HepG2 (cell line): ENCODE measurements around the gene MATR3. TPM values are rescaled to one million over a fixed set of nuclear protein-coding genes. Genes with fewer than 3 reads are reported as not detected.

ENCODE experiments used
- ATAC-seq: fragments of 200-7000 bp; cut with Tn5 transposase; 3 replicates; pipeline ENCODE4 v1.9.1; 2020; ENCODE audit warnings: mild to moderate bottlenecking, moderate library complexity
- BruUV-seq: library from RNA; stranded (reverse); fragments of 400-500 nt; replicated peaks from 2 replicates; lab custom pipeline; 2021; lab: Mats Ljungman, UMichigan
- CTCF ChIA-PET: fragments of 300-600 bp; formaldehyde crosslinking; extraction: SDS; loops from one replicate; lab custom pipeline; 2021; ENCODE audit warnings: low total read pairs, inconsistent platforms, low intra/inter-chr PET ratio; lab: Yijun Ruan, JAX
- POLR2A ChIA-PET: fragments of 350-600 bp; sonication (Branson Sonifier 250); formaldehyde crosslinking; loops from one replicate; lab custom pipeline; 2020; ENCODE audit warnings: antibody characterized with exemption, inconsistent platforms; lab: Yijun Ruan, JAX
- DNase-seq: peaks from one replicate; pipeline ENCODE4 v3.0.0-alpha.2; 2015; ENCODE audit warnings: low spot score
- FAIRE-seq: peaks from 3 replicates; lab custom pipeline; 2011; peaks lifted over from hg19 to GRCh38; lab: Jason Lieb, UNC
- H2AFZ ChIP-seq: one replicate; pipeline ENCODE4 v1.6.1; 2011; ENCODE audit warnings: low read length, inconsistent platforms
- H3K27ac ChIP-seq: fragments of 300-600 bp; 3 replicates; pipeline ENCODE4 v1.8.0; 2011; ENCODE audit warnings: mixed run types, mild to moderate bottlenecking, mixed read lengths, low read length, inconsistent platforms; ENCODE audit not compliant: insufficient read depth; ENCODE audit errors: extremely low read length
- H3K27me3 ChIP-seq, 2 experiments: fragments of 200-600 bp in 1 of 2; 2 replicates in 1 of 2; 3 replicates in 1 of 2; pipeline versions ENCODE4 v1.6.0 to v1.8.0; 2011; ENCODE audit warnings: low read length in 2 of 2, mild to moderate bottlenecking in 2 of 2, moderate library complexity in 2 of 2, inconsistent platforms in 1 of 2; ENCODE audit not compliant: insufficient read depth in 2 of 2, control insufficient read depth in 1 of 2
- H3K36me3 ChIP-seq, 2 experiments: fragments of 200-600 bp in 1 of 2; replicated peaks in 1 of 2; 2 replicates in 1 of 2; 3 replicates in 1 of 2; pipeline versions ENCODE4 v1.5.1 to v1.8.0; 2011; ENCODE audit warnings: low read length in 2 of 2, inconsistent platforms in 1 of 2; ENCODE audit not compliant: insufficient read depth in 2 of 2, control insufficient read depth in 1 of 2
- H3K4me1 ChIP-seq: 2 replicates; pipeline ENCODE4 v1.5.1; 2012; ENCODE audit warnings: low read length, inconsistent platforms; ENCODE audit not compliant: insufficient read depth
- H3K4me2 ChIP-seq: 2 replicates; pipeline ENCODE4 v1.6.0; 2011; ENCODE audit warnings: low read depth, low read length, inconsistent platforms
- H3K4me3 ChIP-seq, 3 experiments: fragments of 200-600 bp in 1 of 3; sonication (generic), shearing (Covaris generic) in 1 of 3; replicated peaks in 1 of 3; 2 replicates each; pipeline ENCODE4 v1.5.1; 2011 to 2016; ENCODE audit warnings: low read length in 3 of 3, inconsistent platforms in 2 of 3, low read depth in 2 of 3, mild to moderate bottlenecking in 2 of 3, control low read depth in 1 of 3, mixed read lengths in 1 of 3; ENCODE audit not compliant: insufficient read depth in 1 of 3
- H3K79me2 ChIP-seq: one replicate; pipeline ENCODE4 v1.6.1; 2011; ENCODE audit warnings: low read length, inconsistent platforms; ENCODE audit not compliant: insufficient read depth
- H3K9ac ChIP-seq: 2 replicates; pipeline ENCODE4 v1.6.0; 2011; ENCODE audit warnings: mild to moderate bottlenecking, low read depth, low read length, inconsistent platforms; ENCODE audit not compliant: insufficient read depth
- H3K9me3 ChIP-seq: 2 replicates; pipeline ENCODE4 v1.5.1; 2012; ENCODE audit warnings: mild to moderate bottlenecking, low read length
- H4K20me1 ChIP-seq: 2 replicates; pipeline ENCODE4 v1.6.0; 2011; ENCODE audit warnings: inconsistent platforms, mild to moderate bottlenecking, low read length, moderate library complexity; ENCODE audit not compliant: insufficient read depth
- GABPB1 ChIP-seq: IDR thresholded peaks from 2 replicates; pipeline ENCODE4 v1.6.1; 2016; ENCODE audit warnings: mild to moderate bottlenecking, missing genetic modification reagents, moderate library complexity, missing compliant biosample characterization
- MAFK ChIP-seq, 2 experiments: IDR thresholded peaks in 1 of 2; conservative IDR thresholded peaks in 1 of 2; 2 replicates each; pipeline ENCODE4 v1.6.1; 2011; ENCODE audit warnings: improper control_type of control experiment in 2 of 2, low read length in 2 of 2
- ZNF558 ChIP-seq: sonication (generic); formaldehyde crosslinking; IDR thresholded peaks from 2 replicates; pipeline ENCODE4 v1.9.0; 2022; ENCODE audit warnings: mild to moderate bottlenecking, missing genetic modification reagents, borderline replicate concordance
- ZNF574 ChIP-seq: sonication (generic); formaldehyde crosslinking; IDR thresholded peaks from 2 replicates; pipeline ENCODE4 v1.4.0; 2020; ENCODE audit warnings: missing genetic modification reagents
- ZNF609 ChIP-seq: sonication (generic); formaldehyde crosslinking; IDR thresholded peaks from 2 replicates; pipeline ENCODE4 v1.4.0; 2020; ENCODE audit warnings: mild to moderate bottlenecking, missing genetic modification reagents, borderline replicate concordance
- WGBS: methylation state at CpG from one replicate; pipeline ENCODE4 v1.1.6; 2017; ENCODE audit warnings: low lambda C conversion rate; 5-methylcytosine and 5-hydroxymethylcytosine counted together
- in situ Hi-C: cut with HindIII; loops from 2 replicates; pipeline ENCODE4 v1.10.0; 2017; ENCODE audit warnings: low pct_unique_long_range_greater_than_20kb; ENCODE audit not compliant: extremely low pct_ligation_motif_present
- intact Hi-C: fragments of 100-400 bp; cut with micrococcal nuclease; formaldehyde crosslinking; loops from one replicate; pipeline ENCODE4 v1.10.0; 2022; ENCODE audit not compliant: unreplicated experiment
- polyA plus RNA-seq, 8 experiments: library from polyadenylated mRNA; depleted of rRNA in 3 of 8; stranded (reverse) in 7 of 8; unstranded in 1 of 8; fragments of >200 nt; fragmentation: Illumina TruSeq in 4 of 8; extraction: Trizol in 4 of 8; gene quantifications; 2 replicates each; pipeline versions ENCODE4 v1.2.1 to v1.2.3, GENCODE V29; 2011 to 2016; ENCODE audit warnings: low read depth in 4 of 8, missing spikeins in 1 of 8, mixed read lengths in 1 of 8; ENCODE audit not compliant: insufficient read depth in 1 of 8
- total RNA-seq, 5 experiments: library from RNA; depleted of rRNA; stranded (reverse); fragments of >200 nt; fragmentation: Illumina TruSeq; extraction: Trizol; gene quantifications; 2 replicates each; pipeline ENCODE4 v1.2.3, GENCODE V29; 2016; ENCODE audit warnings: low read depth in 1 of 5

Gene MATR3
- total and polyA plus RNA-seq, 2 of the 13 experiments (the other 11 are each of a cell fraction or from before 2014, with no cell fraction given): 94.2 to 341 TPM

DNA sequence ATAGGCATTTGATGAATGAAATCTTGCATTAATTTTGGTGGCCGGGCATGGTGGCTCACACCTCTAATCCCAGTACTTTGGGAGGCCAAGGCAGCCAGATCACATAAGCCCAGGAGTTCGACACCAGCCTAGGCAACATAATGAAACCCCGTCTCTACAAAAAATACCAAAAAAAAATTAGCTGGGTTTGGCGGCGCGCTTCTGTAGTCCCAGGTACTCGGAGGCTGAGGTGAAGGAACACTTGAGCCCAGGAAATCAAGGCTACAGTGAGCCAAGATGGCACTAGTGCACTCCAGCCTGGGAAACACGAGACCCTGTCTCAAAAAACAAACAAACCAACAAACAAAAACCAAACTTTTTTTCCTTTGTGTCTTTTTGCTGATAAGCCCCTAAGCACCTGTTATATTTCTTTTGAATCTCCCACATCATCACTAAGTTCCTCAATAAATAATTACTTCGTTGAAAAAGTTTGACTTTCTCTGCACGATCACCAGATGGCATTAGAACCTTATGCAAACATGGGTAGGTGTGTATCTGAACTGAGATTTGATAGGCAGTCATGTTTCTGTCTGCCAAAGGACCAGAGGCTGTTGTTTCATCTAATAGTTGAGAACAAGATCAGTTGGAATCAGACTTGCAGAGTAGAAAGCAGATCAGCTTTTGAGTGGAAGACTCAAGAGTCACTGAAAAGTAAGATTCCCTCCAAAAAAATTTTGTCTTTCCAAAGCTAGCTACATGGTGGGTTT, 5.5 kb upstream of the MATR3 start (continued):
- TF ChIP-seq GABPB1 (CRISPR knock-in tag): no peak
- no peak for TF ChIP-seq ZNF609 (CRISPR knock-in tag)

DNA sequence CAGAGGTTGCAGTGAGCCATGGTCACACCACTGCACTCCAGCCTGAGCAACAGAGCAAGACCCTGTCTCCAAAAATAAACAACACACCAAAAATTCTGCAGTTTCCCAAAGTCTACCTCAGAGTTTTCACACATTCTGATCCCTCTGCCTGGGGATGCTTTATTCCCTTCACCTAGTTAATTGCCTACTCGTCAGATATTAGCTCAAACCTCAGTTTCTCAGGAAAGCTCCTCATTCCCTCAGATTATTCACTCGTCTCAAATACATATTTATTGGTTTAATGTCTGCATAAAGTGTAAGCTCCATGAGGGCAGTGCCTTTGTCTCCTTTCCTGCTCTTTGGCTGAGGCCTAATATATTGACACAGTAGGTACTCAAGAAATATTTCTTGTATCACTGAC, 2.5 kb upstream of the MATR3 start:
- CTCF ChIA-PET: no interaction called here
- H3K36me3 ChIP-seq: no peaks in the 10 kb centered on the region
- no peak overlapping the region for H3K4me2 ChIP-seq
- peaks cover 29% of the 10 kb centered on the region for H3K79me2 ChIP-seq
- POLR2A ChIA-PET: interaction anchor here (0.6 to 1.4 kb wide), 3 partner anchors 17 to 23 kb away, joined by 3 to 4 read pairs (median 3); no protein-coding TSS in a partner anchor
- H3K27me3 ChIP-seq: no peaks in the 10 kb centered on the region; a peak in 1 of 5 replicates
- BruUV-seq: no TSS peak
- H3K4me3 ChIP-seq: no peak overlapping the region
- no peak for FAIRE-seq
- H3K9ac ChIP-seq: no peak overlapping the region
- in situ Hi-C loops: no loop called here
- intact Hi-C loops: no loop called here
- WGBS: 98% methylated on average over 2 of the region's 2 CpGs
- H4K20me1 ChIP-seq: peaks cover 17% of the 10 kb centered on the region
- TF ChIP-seq ZNF574 (no peak), ZNF558 (CRISPR knock-in tag) (no peak), MAFK (conservative IDR thresholded peaks at IDR 0.05 in 1 of 2, IDR thresholded peaks at IDR 0.05 in 1 of 2; ENCODE audit: low read length in 2 of 2) (peak in 1 of 2 experiments; percentile 47; a peak in 2 of 4 replicates)
- no peak for ATAC-seq
- no peaks in the 10 kb centered on the region for H3K9me3 ChIP-seq
- peaks cover 6% of the 10 kb centered on the region for H3K4me1 ChIP-seq
- DNase-seq: no peak
- H3K27ac ChIP-seq: no peak overlapping the region
- H2AFZ ChIP-seq: no peak overlapping the region
